CD4-positive, alpha-beta T cell treated with Interleukin-4 for 4 hours (primary cell): ENCODE data around the gene CDX1.

Experiments
- DNase-seq: peaks from one replicate; pipeline ENCODE4 v3.0.0-alpha.2; 2020

The CDX1 gene

GRCh38 chr5:150166650-150167511 lies at the start of gene CDX1:
Gene CDX1 (plus strand): TSS chr5:150166778. CDS start chr5:150166877, 99 bp downstream.
- no peak for DNase-seq

GRCh38 chr5:150117945-150118560 lies 48.5 kb upstream of the CDX1 start:
- DNase-seq = no peak

GRCh38 chr5:150118561-150119229 lies 47.9 kb upstream of the CDX1 start:
- no peak for DNase-seq

GRCh38 chr5:150119421-150120061 lies 47.0 kb upstream of the CDX1 start:
- DNase-seq = no peak

GRCh38 chr5:150120062-150120441 lies 46.5 kb upstream of the CDX1 start:
- no peak for DNase-seq

GRCh38 chr5:150120617-150121447 lies 45.7 kb upstream of the CDX1 start:
- no peak for DNase-seq

GRCh38 chr5:150121448-150122157 lies 45.0 kb upstream of the CDX1 start:
- no peak for DNase-seq

- no peak for DNase-seq
These were observed 44.4 kb upstream of the CDX1 start for GRCh38 chr5:150122158-150122510.

GRCh38 chr5:150122536-150123481 lies 43.8 kb upstream of the CDX1 start:
- no peak for DNase-seq

GRCh38 chr5:150123542-150123941 lies 43.0 kb upstream of the CDX1 start:
- DNase-seq = no peak

- no peak for DNase-seq
These were observed 42.4 kb upstream of the CDX1 start for GRCh38 chr5:150124111-150124557.

GRCh38 chr5:150124596-150124995 lies 42.0 kb upstream of the CDX1 start:
- no peak for DNase-seq

- DNase-seq = no peak
These were observed 41.2 kb upstream of the CDX1 start for GRCh38 chr5:150125334-150125733.

GRCh38 chr5:150126199-150126920 lies 40.2 kb upstream of the CDX1 start:
- DNase-seq = no peak

- no peak for DNase-seq
These were observed 39.7 kb upstream of the CDX1 start for GRCh38 chr5:150126921-150127265.

- no peak for DNase-seq
These were observed 37.1 kb upstream of the CDX1 start for GRCh38 chr5:150129454-150129812.

GRCh38 chr5:150129813-150130492 lies 36.6 kb upstream of the CDX1 start:
- peak; percentile 18 for DNase-seq

- DNase-seq = no peak
These were observed 36.1 kb upstream of the CDX1 start for GRCh38 chr5:150130493-150130922.

- DNase-seq = no peak
These were observed 35.1 kb upstream of the CDX1 start for GRCh38 chr5:150131461-150131860.
